Measurements from ENCODE around the gene ZDHHC19.
"Not testable (repeated sequence)": the region's sequence is repeated elsewhere in the genome, so short reads cannot be mapped to it uniquely, and the experiment has no call there.

GRCh38 chr3:196205442-196206205 is 5.6 kb downstream of the ZDHHC19 start:
- not testable (repeated sequence) for TF ChIP-seq CTCF (IDR thresholded peaks at IDR 0.05; ENCODE audit: poor library complexity); EZH2phosphoT487 (IDR thresholded peaks at IDR 0.05; ENCODE audit: low read depth, severe bottlenecking, unreplicated experiment); EZH2 (IDR thresholded peaks at IDR 0.05; ENCODE audit: borderline replicate concordance)
